Lower lobe of right lung (tissue), 2 donors: Measurements from ENCODE around the gene TMEM80. TPM values are rescaled to one million over a fixed set of nuclear protein-coding genes. Genes with fewer than 3 reads are reported as not detected.

Experiments
- ATAC-seq, 2 donors: fragments of 200-7000 bp; cut with Tn5 transposase; one replicate each; pipeline ENCODE4 v1.9.1; 2020 to 2022; ENCODE audit warnings: mild to moderate bottlenecking in 2 of 2, moderate library complexity in 2 of 2
- DNase-seq: peaks from one replicate; pipeline ENCODE4 v3.0.0-alpha.2; 2020
- H3K27ac ChIP-seq: fragments of 200-600 bp; one replicate; pipeline ENCODE4 v1.8.0; 2022
- H3K27me3 ChIP-seq: fragments of 200-600 bp; one replicate; pipeline ENCODE4 v1.8.0; 2022; ENCODE audit warnings: low read depth
- H3K36me3 ChIP-seq: fragments of 200-600 bp; one replicate; pipeline ENCODE4 v1.8.0; 2022; ENCODE audit warnings: mild to moderate bottlenecking
- H3K4me1 ChIP-seq: fragments of 200-600 bp; one replicate; pipeline ENCODE4 v1.8.0; 2022
- H3K4me3 ChIP-seq: fragments of 200-600 bp; one replicate; pipeline ENCODE4 v1.8.0; 2022; ENCODE audit warnings: mild to moderate bottlenecking
- H3K9me3 ChIP-seq: fragments of 200-600 bp; one replicate; pipeline ENCODE4 v1.8.0; 2022
- CTCF ChIP-seq: fragments of 200-600 bp; IDR thresholded peaks from one replicate; pipeline ENCODE4 v1.8.0; 2022; ENCODE audit warnings: antibody characterized with exemption, mild to moderate bottlenecking
- intact Hi-C: fragments of 100-400 bp; cut with DNase I; formaldehyde crosslinking; loops from one replicate; pipeline ENCODE4 v1.11.0; 2022
- total RNA-seq: library from RNA; stranded (reverse); fragmentation: NEBNext Ultra II Directional; extraction: Animal tissue kit (Norgen Biotek cat#: 25700); gene quantifications from one replicate; pipeline ENCODE4 v1.2.1, GENCODE V29; 2021
- donor health status: DM: no; HTN: yes; CAD: no; lungs with severe emphysema.

Gene TMEM80
- total RNA-seq, 1 donor from 2014 or later: 33.9 TPM

GRCh38 chr11:703506-703905 lies 7.9 kb downstream of the TMEM80 start:
- H3K4me1 ChIP-seq: peaks cover 65% of the 10 kb centered on the region
- peak overlapping the region; percentile 68 for H3K27ac ChIP-seq
- intact Hi-C loops: no loop called here
- peaks cover 25% of the 10 kb centered on the region for H3K36me3 ChIP-seq
- no peak overlapping the region for H3K4me3 ChIP-seq
- peaks cover 32% of the 10 kb centered on the region for H3K27me3 ChIP-seq
- no peak for TF ChIP-seq CTCF
- H3K9me3 ChIP-seq: no peaks in the 10 kb centered on the region
- no peak for DNase-seq
- ATAC-seq: no peak

- no peak for DNase-seq
- intact Hi-C loops: no loop called here
- no peak for TF ChIP-seq CTCF
- Histone ChIP-seq H3K4me1 (peaks cover 63% of the 10 kb centered on the region), H3K9me3 (no peaks in the 10 kb centered on the region), H3K27me3 (peaks cover 35% of the 10 kb centered on the region), H3K27ac (peak overlapping the region; percentile 66), H3K36me3 (peaks cover 21% of the 10 kb centered on the region), H3K4me3 (no peak overlapping the region)
- ATAC-seq: no peak
Observed at GRCh38 chr11:704228-704674, 8.6 kb downstream of the TMEM80 start.

- peak overlapping the region; percentile 66 for H3K27ac ChIP-seq
- peaks cover 42% of the 10 kb centered on the region for H3K27me3 ChIP-seq
- TF ChIP-seq CTCF: no peak
- ATAC-seq (peak; percentile 77 to 79), DNase-seq (peak; percentile 85)
- H3K9me3 ChIP-seq: no peaks in the 10 kb centered on the region
- peak overlapping the region; percentile 66 for H3K4me3 ChIP-seq
- H3K36me3 ChIP-seq: peaks cover 19% of the 10 kb centered on the region
- peaks cover 63% of the 10 kb centered on the region for H3K4me1 ChIP-seq
- intact Hi-C loops: no loop called here
Observed at GRCh38 chr11:704781-705645, 9.4 kb downstream of the TMEM80 start.

GRCh38 chr11:705646-706438 lies 10.2 kb downstream of the TMEM80 start, which contains the start of gene EPS8L2:
TSS of gene EPS8L2 (plus strand) at chr11:706231. CDS start at chr11:709408, 3,177 bp downstream.
- Histone ChIP-seq H3K9me3 (no peaks in the 10 kb centered on the region), H3K27ac (peak within 1 kb of the TSS; percentile 66), H3K4me3 (peak within 1 kb of the TSS; percentile 66), H3K27me3 (peaks cover 49% of the 10 kb centered on the region), H3K4me1 (peaks cover 66% of the 10 kb centered on the region), H3K36me3 (peaks cover 16% of the 10 kb centered on the region)
- no peak for TF ChIP-seq CTCF
- peak; percentile 65 to 71 for ATAC-seq
- DNase-seq: peak; percentile 83
- intact Hi-C loops: no loop called here

- Histone ChIP-seq H3K27ac (peak overlapping the region; percentile 66), H3K9me3 (no peaks in the 10 kb centered on the region), H3K27me3 (peaks cover 49% of the 10 kb centered on the region), H3K4me3 (peak overlapping the region; percentile 66), H3K36me3 (peaks cover 14% of the 10 kb centered on the region), H3K4me1 (peaks cover 67% of the 10 kb centered on the region)
- DNase-seq (peak; percentile 55), ATAC-seq (peak in 1 of 2 donors; percentile 42)
- intact Hi-C loops: no loop called here
- TF ChIP-seq CTCF: no peak
Observed at GRCh38 chr11:706439-706956, 10.9 kb downstream of the TMEM80 start.
